Adrenal gland (tissue), 19 donors: ENCODE data around the gene SHANK3. TPM values are rescaled to one million over a fixed set of nuclear protein-coding genes. Genes with fewer than 3 reads are reported as not detected.

ENCODE experiments used
- DNase-seq, 7 donors: peaks; one replicate each; pipeline ENCODE4 v3.0.0-alpha.2; 2019 to 2020
- H3K27ac ChIP-seq, 5 donors: fragments of 200-600 bp; sonication (generic) in 4 of 5; 1 replicate in 3 of 5; 2 replicates in 2 of 5; pipeline versions ENCODE4 v1.5.1 to v1.8.0; 2016 to 2020; ENCODE audit warnings: mild to moderate bottlenecking in 1 of 5
- H3K27me3 ChIP-seq: fragments of 200-600 bp; 2 replicates; pipeline ENCODE4 v1.8.0; 2021
- H3K36me3 ChIP-seq, 2 donors: fragments of 200-600 bp; replicated peaks in 1 of 2; 1 replicate in 1 of 2; 2 replicates in 1 of 2; pipeline versions ENCODE4 v1.5.1 to v1.8.0; 2018 to 2022
- H3K4me1 ChIP-seq, 2 donors: fragments of 200-600 bp; replicated peaks in 1 of 2; 1 replicate in 1 of 2; 2 replicates in 1 of 2; pipeline versions ENCODE4 v1.5.1 to v1.8.0; 2018 to 2021
- H3K4me3 ChIP-seq, 4 donors: fragments of 200-600 bp; sonication (generic) in 3 of 4; one replicate each; pipeline ENCODE4 v1.5.1; 2016 to 2018
- H3K9me3 ChIP-seq, 3 donors: fragments of 200-600 bp; sonication (generic) in 1 of 3; replicated peaks in 1 of 3; 1 replicate in 2 of 3; 2 replicates in 1 of 3; pipeline versions ENCODE4 v1.5.1 to v1.8.0; 2016 to 2021
- CTCF ChIP-seq, 6 experiments: fragments of 450-650 bp in 4 of 6; fragments of 200-600 bp in 2 of 6; sonication (generic) in 1 of 6; IDR thresholded peaks; 1 replicate in 5 of 6; 2 replicates in 1 of 6; pipeline versions ENCODE4 v1.5.1 to v1.8.0; 2016 to 2021; ENCODE audit warnings: antibody characterized with exemption in 6 of 6, mild to moderate bottlenecking in 2 of 6, moderate library complexity in 1 of 6
- POLR2A ChIP-seq, 2 donors: fragments of 450-650 bp; IDR thresholded peaks; one replicate each; pipeline ENCODE4 v1.6.1; 2017; ENCODE audit warnings: antibody characterized with exemption in 2 of 2, mild to moderate bottlenecking in 2 of 2, moderate library complexity in 1 of 2
- WGBS, 4 donors: extraction: QIAGEN DNeasy Blood & Tissue Kit in 2 of 4; methylation state at CpG; one replicate each; pipeline versions ENCODE4 v1.1.5 to v1.1.7; 2013 to 2017; 5-methylcytosine and 5-hydroxymethylcytosine counted together
- intact Hi-C, 2 donors: fragments of 100-400 bp; cut with DNase I; formaldehyde crosslinking; loops; one replicate each; pipeline versions ENCODE4 v1.14.1 to v1.15.0; 2022 to 2023
- long read RNA-seq, 10 donors: library from polyadenylated mRNA in 3 of 10; unstranded in 2 of 10; stranded (forward) in 1 of 10; transcript quantifications; one replicate each; pipeline ENCODE4 v2.0.0 and lab custom pipeline, GENCODE V29; 2021 to 2026
- polyA plus RNA-seq, 3 donors: library from polyadenylated mRNA; stranded (reverse); fragments of 200-250 nt in 2 of 3; fragments of 350-450 nt in 1 of 3; fragmentation: Illumina TruSeq in 1 of 3; extraction: RNeasy Lipid Tissue Mini Kit (QIAGEN cat#74804) in 1 of 3; gene quantifications; one replicate each; pipeline ENCODE4 v1.2.3, GENCODE V29; 2013 to 2014
- total RNA-seq, 9 donors: library from RNA; depleted of rRNA in 4 of 9; stranded (reverse); fragments of >200 nt in 4 of 9; fragments of 120-200 nt in 1 of 9; fragmentation: NEBNext Ultra II Directional in 1 of 9; extraction: Animal tissue kit (Norgen Biotek cat#: 25700) in 1 of 9; gene quantifications; one replicate each; pipeline versions ENCODE4 v1.1.0 to v1.2.4, GENCODE V29; 2013 to 2023
- donor health status: healthy with polysubstance abuse.
- donor health status: Bipolar disorder and iron deficiency.
- donor health status: DM: yes; HTN: yes; CAD: no.
- donor health status: DM: no; HTN: no; CAD: no.
- donor health status: DM: no; HTN: no; CAD: no.
- donor health status: DM: yes; HTN: yes; CAD: no.

SHANK3 gene
- total RNA-seq (10 to 100 TPM in 3 of 9 donors, 1 to 10 TPM in 6; 1.2 to 26.1 (median 9.7) TPM), polyA plus RNA-seq (10 to 100 TPM in 2 of 3 donors, under 1 TPM in 1; 0.88 to 44.0 (median 21.3) TPM)
- long read RNA-seq, donor 1, result 0 reads
- long read RNA-seq, donor 2, result 0 reads
- long read RNA-seq, donor 3, result 0 reads
- long read RNA-seq, donor 4, result 0 reads
- long read RNA-seq, donor 5, partial matches to known transcripts, result 15 of 19 reads
- long read RNA-seq, donor 5, other reads (novel, unspliced or antisense), result 4 of 19 reads
- long read RNA-seq, donor 6, partial matches to known transcripts, result 0 of 2 reads
- long read RNA-seq, donor 6, other reads (novel, unspliced or antisense), result 2 of 2 reads
- long read RNA-seq, donor 7, result 0 reads
- long read RNA-seq, donor 8, result 0 reads
- long read RNA-seq, donor 9, result 0 reads
- long read RNA-seq, donor 10, result 0 reads

DNA sequence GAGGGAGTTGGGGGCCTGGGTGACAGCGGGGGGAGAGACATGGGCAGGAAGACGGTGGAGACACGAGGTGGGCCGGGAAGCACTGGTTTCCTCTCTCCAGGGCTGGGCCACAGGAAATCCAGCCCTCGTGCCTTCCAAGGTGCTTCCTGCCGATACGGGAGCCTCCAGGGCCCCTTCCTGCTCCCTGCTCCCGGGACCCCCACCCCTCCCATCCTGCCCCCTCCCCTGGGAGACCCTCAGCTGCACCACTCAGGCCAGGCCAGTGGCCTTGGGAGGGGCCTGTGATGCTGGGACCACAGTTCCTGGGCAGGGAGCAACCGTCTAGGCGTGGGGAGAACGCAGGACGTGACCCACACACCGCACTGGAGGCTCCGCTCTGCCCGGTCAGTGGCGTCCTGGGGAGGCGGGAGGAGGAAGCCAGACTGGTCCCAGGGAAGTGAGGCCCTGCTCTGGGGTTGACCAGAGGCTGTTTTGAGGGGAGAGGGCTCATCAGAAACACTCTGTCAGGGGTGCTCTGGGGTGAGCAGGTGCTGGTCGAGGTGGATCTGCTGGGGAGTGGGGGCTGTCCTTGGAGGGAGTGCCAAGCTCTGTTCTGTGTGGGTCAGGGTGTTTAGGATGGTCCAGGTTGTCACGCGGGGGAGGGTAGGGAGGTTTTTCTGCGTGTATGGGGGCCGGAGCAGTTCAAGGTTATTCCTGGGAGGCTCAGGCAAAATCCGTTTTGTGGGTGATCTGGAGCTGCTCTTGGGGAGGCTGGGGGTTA, at the start of gene SHANK3:
TSS of gene SHANK3 (plus strand) at position 353 of the 760 bp plus-strand sequence.
- TF ChIP-seq POLR2A (IDR thresholded peaks at IDR 0.05) (peak; percentile 47 to 61), CTCF (IDR thresholded peaks at IDR 0.05) (no peak)
- WGBS, 4 donors, result 37 to 50% (median 44%) methylated on average over 9 to 23 of the region's 23 CpGs
- DNase-seq, result peak; percentile 42 to 80 (median 55)
- no peaks in the 10 kb centered on the region for H3K36me3 ChIP-seq
- H3K4me3 ChIP-seq, result peak within 1 kb of the TSS in 1 of 4 donors; percentile 47
- peaks cover 17% of the 10 kb centered on the region for H3K27me3 ChIP-seq
- intact Hi-C loops, result no loop called here
- peaks cover 0 to 6% of the 10 kb centered on the region in 2 donors for H3K4me1 ChIP-seq
- peak within 1 kb of the TSS in 4 of 5 donors; percentile 23 to 85 (median 48) for H3K27ac ChIP-seq
- H3K9me3 ChIP-seq, result no peaks in the 10 kb centered on the region

GRCh38 chr22:50624347-50625130, 48.1 kb upstream of the SHANK3 start:
- H3K36me3 ChIP-seq, result no peaks in the 10 kb centered on the region
- intact Hi-C loops, result no loop called here
- H3K27ac ChIP-seq, result no peak overlapping the region
- no peaks in the 10 kb centered on the region for H3K9me3 ChIP-seq
- H3K4me3 ChIP-seq, result no peak overlapping the region
- no peaks in the 10 kb centered on the region for H3K27me3 ChIP-seq
- TF ChIP-seq CTCF (IDR thresholded peaks at IDR 0.05), result no peak
- no peak for TF ChIP-seq POLR2A (IDR thresholded peaks at IDR 0.05)
- H3K4me1 ChIP-seq, result peaks cover 14 to 25% of the 10 kb centered on the region in 2 donors
- peak in 1 of 7 donors; percentile 21 for DNase-seq
- 66 to 77% (median 75%) methylated on average over 11 to 16 of the region's 16 CpGs for WGBS, 4 donors

GRCh38 chr22:50625131-50625567, 47.5 kb upstream of the SHANK3 start:
- Histone ChIP-seq H3K4me3 (no peak overlapping the region), H3K27me3 (no peaks in the 10 kb centered on the region), H3K36me3 (no peaks in the 10 kb centered on the region), H3K9me3 (no peaks in the 10 kb centered on the region), H3K4me1 (peaks cover 14 to 25% of the 10 kb centered on the region in 2 donors), H3K27ac (no peak overlapping the region)
- 86 to 87% (median 86%) methylated on average over 11 to 14 of the region's 14 CpGs for WGBS, 4 donors
- no peak for TF ChIP-seq POLR2A (IDR thresholded peaks at IDR 0.05)
- TF ChIP-seq CTCF (IDR thresholded peaks at IDR 0.05), result no peak
- intact Hi-C loops, result no loop called here
- no peak for DNase-seq
